GM21381 (cell line): Measurements from ENCODE around the gene DNAJC4.

Source experiments
- ATAC-seq: cut with Tn5 transposase; IDR thresholded peaks from one replicate; pipeline ENCODE4 v1.9.1; 2021; ENCODE audit warnings: mild to moderate bottlenecking, moderate library complexity; ENCODE audit not compliant: unreplicated experiment

The DNAJC4 gene

DNA sequence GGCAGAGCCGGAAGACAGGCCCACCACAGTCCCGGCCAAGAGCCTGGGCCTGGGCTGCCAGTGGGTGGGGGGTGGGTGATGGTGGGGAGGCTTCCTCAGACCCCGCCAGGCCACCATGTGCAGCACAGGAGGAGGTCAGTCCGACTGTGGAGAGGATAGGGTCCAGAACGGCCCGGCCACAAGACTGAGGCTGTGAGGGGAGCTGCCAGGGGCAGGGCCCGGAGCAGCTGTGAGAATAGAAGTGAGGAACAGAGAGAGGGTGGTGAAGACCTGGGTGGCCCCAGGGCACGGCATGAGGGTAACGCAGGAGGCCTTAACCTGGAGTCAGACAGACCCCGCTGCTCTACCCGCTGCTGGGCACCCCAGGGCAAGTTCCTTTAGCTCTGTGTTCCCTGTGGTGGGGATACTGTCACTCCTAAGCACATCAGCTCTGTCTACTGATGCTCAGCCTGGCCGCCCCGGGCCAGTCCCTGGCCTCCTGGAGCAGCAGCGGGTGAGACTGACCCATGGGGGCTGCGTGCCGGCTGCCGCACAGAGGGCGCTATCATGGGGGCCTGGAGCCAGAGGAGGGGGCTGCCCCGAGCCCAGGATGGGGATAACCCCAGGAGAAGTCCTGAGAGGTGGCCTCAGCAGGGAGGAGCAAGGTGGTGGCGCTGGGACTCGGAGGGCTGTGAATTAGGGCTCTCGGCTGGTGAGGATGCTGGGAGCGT lies 22.1 kb upstream of the DNAJC4 start:
- no peak for ATAC-seq

DNA sequence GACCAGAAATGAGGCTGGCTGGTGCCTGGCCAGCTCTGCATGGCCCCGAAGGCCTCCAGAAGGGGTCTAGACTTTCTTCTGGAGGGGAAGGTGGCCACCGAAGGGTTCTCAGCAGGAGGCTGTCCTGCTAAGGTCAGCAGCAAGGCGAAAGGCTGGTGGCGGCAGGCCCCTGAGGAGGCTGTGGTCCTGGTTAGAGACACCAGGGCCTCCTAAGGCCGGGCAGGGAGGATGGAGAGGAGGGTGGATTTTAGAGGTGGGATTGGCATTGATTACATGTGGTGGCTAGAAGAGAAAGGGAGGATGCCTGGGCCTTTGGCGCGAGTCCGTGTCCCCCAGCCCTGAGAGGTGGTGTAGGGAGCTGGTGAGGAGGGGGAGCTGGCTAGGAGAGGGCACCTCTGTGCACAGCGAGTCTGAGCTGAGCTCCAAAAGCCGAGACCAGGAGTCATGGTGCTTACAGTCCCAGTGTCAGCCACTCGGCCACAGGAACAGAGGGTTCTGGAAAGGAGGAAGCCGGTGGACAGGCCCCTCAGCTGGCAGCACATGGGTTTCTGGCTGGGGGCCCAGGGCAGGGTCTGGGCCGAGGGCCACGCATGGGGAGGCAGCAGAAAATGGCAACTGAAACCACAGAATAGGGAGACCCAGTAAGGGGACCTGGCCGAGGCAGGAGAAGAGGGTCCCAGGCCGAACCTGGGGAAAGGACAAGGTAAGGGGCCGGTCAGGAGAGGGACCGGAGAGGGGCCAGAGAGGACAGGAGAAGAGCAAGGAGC lies 21.4 kb upstream of the DNAJC4 start:
- ATAC-seq, result no peak

DNA sequence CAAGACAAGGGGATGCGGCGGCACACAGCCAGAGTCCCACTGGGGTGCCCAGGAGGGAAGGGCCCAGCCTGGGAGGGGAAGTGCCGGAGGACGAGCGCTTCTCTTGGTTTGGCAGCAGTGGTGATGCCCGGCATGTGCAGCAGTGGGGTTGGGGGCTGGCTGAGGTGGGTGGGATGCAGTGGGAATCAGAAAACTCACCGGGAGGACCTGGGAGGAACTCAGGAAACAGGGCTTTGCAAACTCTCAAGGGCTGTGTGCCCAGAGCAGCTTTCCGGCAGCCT lies 20.8 kb upstream of the DNAJC4 start:
- ATAC-seq, result no peak

DNA sequence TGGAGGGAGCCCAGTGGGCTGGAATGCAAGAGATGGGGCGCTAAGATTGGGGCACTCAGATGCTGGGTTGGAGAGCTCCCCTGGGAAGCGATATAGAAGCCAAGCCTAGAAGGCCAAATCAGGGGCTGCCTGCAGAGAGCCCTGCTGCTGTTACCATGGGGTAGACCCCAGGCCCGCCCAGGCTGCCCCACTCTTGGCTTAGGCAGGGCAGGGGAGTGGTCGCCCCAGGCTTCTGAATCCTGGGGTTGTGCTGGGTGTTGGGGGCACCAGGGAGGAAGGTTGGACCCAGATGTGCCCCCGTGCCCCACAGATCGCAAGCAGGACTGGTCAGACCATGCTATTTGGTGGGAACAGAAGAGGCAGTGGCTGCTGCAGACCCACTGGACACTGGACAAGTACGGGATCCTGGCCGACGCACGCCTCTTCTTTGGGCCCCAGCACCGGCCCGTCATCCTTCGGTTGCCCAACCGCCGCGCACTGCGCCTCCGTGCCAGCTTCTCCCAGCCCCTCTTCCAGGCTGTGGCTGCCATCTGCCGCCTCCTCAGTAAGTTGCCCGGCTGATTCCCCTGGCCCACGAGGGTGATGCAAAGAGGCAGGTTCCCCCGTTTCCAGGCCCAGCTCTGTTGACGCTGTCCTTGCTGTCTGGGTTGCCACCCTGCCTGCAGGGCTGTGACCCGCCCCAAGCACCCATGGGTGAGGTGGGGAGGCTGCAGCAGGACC lies 19.9 kb upstream of the DNAJC4 start:
- ATAC-seq, result no peak

DNA sequence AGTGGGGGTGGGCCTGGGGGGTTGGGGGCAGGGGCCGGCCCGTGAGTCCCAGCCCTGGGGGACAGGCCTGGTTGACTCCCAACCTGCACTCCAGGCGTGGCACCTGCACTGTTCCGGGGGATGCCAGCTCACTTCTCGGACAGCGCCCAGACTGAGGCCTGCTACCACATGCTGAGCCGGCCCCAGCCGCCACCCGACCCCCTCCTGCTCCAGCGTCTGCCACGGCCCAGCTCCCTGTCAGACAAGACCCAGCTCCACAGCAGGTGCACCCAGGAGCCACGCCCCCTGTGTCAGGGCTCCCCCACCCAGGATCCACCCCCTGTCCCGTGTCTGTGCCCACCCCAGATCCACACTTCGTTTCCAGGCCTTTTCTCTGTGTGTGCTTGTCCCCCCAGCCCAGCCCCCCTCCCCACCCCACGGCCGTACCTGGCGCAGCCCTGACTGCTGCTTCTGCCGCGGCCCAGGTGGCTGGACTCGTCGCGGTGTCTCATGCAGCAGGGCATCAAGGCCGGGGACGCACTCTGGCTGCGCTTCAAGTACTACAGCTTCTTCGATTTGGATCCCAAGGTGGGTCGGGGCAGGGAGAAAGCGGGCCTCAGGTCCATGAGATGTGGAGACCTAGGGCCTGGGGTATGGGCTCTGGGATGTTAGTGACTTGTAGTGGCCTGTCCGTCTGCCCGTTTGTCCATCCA lies 19.0 kb upstream of the DNAJC4 start:
- no peak for ATAC-seq

DNA sequence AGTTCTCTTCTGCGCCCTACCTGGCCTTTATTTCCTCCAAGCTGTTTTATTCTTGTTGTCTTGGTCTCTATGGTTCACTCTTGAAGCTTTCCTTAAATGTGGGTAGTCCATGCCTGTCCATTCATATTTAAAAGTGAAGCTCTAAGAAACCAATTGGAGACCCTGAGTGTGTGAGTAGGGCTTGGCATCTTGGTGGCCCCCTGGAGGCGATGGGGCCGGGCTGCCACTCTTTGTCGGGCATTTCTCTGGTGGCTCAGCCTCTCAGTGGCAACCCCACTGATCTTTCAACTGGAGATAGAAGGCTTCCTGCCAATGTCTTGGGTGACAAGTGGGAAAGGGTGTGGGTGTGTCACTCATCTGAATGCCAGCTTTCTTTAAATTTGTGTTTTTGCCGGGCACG lies 13.5 kb upstream of the DNAJC4 start:
- ATAC-seq, result no peak

DNA sequence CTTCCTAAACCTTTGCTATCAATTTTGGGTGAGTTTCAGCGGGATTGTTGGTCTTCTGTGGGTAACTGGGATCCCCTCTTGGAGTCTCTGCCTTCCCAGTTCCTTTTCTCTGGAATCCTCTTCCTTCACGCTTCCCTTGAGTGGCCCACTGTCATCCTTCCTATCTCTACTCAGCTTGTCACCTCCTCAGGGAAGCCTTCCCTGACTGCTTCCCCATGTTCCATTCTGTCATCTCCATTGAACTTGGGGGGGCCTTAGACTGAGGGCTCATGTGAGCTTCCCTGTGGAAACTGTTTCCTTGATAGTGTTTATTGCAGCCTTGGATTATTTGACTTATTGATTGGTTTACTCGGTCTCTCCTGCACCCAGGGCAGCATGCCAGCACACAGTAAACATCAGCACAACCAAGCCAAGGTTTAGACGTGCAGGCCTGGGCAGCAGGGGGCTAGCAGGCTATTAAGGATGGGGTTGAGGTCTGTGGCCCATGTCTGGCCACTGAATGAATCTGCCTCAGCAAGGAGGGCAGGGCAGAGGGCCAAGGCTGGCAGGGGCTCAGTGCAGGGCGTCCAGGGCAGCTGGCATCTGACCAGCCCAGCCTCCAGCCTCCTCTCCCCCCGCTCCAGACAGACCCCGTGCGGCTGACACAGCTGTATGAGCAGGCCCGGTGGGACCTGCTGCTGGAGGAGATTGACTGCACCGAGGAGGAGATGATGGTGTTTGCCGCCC lies 11.6 kb upstream of the DNAJC4 start:
- ATAC-seq, result no peak

DNA sequence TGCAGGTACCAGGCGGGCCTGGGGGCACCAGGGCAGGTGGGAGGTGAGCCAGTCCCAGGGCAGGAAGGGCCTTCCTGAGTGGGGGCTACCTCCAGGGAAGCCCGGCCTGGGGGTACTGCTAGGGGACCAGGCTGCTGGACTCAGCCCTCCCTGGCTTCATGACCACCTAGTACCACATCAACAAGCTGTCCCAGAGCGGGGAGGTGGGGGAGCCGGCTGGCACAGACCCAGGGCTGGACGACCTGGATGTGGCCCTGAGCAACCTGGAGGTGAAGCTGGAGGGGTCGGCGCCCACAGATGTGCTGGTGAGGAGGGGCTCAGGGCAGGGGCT lies 11.0 kb upstream of the DNAJC4 start:
- no peak for ATAC-seq

DNA sequence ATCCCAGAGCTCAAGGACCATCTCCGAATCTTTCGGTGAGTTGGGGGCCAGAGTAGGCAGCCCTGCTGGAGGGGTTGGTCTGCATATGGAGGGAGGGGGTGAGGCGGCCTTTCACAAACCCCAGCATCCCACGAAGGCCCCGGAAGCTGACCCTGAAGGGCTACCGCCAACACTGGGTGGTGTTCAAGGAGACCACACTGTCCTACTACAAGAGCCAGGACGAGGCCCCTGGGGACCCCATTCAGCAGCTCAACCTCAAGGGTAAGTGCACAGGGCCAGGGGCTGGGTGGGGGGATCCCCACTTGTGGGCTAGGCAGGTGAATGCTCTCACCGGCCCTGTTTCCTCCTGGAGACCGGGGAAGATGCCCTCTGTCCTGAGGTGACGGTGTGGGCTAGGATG lies 10.6 kb upstream of the DNAJC4 start:
- no peak for ATAC-seq

DNA sequence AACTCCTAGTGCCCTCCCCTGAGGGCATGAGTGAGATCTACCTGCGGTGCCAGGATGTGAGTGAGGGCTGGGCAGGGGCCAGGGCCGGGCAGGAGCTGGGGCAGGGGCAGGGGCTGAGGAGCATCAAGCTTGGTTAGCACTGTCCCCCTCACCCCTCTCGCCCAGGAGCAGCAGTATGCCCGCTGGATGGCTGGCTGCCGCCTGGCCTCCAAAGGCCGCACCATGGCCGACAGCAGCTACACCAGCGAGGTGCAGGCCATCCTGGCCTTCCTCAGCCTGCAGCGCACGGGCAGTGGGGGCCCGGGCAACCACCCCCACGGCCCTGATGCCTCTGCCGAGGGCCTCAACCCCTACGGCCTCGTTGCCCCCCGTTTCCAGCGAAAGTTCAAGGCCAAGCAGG lies 10.1 kb upstream of the DNAJC4 start:
- no peak for ATAC-seq

DNA sequence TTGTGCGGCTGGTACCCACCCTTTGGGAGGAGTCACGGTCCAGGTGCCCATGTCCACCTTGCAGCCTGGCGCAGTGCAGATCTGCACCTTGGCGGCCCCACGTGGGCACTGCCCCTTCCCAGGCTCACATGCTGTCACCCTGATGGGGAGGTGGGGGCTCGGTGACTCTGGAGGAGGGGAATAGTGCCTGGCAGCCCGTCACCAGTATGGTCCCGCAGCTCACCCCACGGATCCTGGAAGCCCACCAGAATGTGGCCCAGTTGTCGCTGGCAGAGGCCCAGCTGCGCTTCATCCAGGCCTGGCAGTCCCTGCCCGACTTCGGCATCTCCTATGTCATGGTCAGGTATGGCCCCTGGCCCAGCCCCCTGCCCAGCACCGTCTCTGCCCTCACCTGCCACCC lies 9.6 kb upstream of the DNAJC4 start:
- no peak for ATAC-seq

DNA sequence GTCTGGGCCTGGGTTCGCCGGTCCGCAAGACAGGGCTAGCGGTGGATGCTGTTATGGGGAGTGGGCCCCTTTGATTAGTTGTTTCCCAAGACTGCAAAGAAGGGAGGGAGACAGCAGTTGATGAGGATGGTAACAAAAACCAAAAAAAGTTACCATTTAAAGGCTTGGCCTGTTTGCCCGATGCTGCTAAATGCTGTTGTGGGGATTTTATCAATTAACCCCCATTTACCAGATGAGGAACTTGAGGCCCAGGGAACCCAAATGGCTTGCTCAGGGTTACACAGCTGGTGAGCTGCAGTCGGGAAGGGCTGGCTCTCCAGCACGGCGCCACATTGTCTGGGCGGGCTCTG lies 7.7 kb upstream of the DNAJC4 start:
- no peak for ATAC-seq

DNA sequence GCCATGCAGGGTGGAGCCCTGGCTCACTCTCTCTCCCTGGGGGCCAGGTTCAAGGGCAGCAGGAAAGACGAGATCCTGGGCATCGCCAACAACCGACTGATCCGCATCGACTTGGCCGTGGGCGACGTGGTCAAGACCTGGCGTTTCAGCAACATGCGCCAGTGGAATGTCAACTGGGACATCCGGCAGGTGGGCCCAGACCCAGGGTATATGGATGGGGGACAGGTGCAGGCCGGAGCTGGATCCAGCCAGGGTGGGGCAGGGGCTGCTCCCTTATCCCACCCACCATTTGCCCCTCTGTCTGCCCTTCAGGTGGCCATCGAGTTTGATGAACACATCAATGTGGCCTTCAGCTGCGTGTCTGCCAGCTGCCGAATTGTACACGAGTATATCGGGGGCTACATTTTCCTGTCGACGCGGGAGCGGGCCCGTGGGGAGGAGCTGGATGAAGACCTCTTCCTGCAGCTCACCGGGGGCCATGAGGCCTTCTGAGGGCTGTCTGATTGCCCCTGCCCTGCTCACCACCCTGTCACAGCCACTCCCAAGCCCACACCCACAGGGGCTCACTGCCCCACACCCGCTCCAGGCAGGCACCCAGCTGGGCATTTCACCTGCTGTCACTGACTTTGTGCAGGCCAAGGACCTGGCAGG lies 7.2 kb upstream of the DNAJC4 start:
- ATAC-seq, result no peak

DNA sequence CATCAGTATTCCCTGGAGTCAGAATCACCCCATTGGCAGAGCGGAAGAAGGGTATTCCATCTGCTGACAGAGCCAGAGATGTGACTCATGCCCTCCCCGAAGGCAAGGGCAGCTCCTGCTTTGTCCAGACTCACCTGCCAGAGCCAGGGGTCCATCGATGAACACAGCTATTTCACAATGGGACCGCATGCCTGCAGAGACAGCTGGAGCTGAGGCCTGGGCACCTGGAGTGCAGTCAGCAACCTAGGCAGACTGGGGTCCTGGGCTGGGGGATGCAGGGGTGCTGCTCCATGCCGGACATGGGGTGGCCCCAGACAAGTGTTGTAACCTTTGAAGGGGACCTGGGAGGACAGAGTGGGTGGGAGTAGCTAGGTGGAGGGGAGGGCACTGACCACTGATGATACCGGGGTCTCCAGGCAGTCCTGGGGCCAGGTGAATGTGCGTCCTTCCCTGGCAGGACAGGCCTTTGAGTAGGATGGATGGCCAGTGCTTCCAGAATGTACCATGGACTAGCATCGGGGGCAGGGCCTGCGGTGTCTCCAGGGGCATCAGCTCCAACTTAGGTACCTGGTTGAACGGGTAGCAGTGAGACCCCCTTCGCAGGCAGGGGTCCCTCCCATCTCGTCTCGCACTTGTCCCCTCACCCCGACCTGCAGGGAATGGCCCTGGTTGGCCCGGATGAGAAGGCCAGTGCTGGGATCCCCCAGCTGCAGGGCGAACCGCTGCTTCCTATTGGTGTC lies 6.0 kb upstream of the DNAJC4 start:
- ATAC-seq, result no peak

DNA sequence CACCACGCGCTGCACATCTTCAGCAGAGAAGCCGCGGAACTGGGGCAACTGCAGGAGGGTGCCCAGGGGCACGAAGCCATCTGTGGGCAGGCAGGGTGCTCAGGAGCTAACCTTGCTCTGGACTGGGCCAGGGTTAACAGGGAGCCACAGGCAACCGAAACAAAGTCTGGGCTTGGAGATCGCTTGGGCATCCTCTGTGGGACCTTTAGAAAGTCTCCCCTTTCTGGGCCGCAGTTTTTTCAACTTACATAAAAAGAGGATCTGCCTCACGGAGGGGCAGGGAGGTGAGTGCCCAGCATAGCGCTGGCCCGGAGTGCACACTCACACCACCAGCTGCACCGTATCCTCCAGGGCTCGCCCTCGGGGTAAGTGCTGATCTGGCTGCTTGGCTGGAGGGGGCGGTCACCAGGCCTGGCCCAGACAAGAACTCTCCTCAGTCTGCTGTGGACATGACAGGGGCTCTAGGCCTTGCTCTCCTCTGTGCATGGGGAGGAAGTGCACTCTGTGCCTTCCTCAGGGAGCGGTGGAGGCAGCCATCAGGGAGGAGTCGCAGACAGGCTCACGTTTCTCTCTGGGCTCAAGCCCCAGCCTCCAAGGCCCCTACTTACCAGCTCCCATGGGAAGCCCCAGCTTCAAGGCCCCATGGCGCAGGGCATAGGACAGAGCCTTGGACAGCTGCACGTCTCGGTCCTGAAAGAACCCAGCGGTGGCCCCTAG lies 5.3 kb upstream of the DNAJC4 start:
- no peak for ATAC-seq

DNA sequence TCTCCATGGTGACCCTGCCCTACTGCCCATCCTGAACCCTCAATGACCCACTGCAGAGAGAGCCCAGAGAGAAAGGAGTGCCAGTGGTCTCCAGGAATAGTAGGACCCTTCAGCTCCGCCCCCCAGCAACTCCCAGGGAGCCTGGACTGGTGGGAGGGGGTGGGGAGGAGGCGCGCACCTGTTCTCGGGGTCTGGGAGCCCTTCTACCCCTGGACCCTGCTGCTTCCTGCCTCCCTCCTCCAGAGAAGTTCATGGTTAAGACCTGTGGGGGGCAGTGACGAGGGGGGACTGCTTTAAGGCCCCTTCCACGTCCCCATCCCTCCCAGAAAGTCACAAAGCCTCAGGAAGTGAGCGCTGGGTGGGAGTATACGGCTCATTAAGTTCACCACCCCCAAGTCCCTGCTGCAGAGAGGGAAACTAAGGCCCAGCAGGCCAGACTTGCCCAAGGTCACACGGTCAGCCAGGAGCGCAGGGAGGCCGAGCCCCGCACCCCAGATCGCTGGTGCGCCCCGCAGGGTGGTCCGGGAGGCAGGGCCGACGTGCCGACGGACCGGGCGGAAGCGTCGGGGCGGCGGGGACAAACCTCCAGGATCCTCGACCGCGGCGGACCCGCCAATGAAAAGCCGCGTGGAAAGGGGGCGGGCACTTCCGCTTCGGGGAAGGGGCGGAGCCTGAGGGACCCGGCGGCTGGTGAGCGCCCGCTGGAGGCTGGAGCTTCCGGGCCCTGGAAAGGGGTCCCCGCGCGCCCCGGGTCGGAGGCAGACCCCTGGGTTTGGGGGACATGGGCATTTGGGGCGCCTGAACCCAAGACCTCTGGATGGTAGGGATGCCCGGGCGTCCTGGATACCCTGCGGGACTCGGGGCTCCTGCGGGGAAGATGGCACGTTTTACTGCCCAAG lies 4.5 kb upstream of the DNAJC4 start, which contains the start of the genes NUDT22 and TRPT1:
NUDT22 (plus strand) TSS at position 667 of the 899 bp plus-strand sequence. CDS start 379 bp downstream, outside the sequence.
TRPT1 (minus strand) TSS at position 579 of the 899 bp plus-strand sequence; CDS start at position 253, 326 bp downstream.
- ATAC-seq, result peak; percentile 54

DNA sequence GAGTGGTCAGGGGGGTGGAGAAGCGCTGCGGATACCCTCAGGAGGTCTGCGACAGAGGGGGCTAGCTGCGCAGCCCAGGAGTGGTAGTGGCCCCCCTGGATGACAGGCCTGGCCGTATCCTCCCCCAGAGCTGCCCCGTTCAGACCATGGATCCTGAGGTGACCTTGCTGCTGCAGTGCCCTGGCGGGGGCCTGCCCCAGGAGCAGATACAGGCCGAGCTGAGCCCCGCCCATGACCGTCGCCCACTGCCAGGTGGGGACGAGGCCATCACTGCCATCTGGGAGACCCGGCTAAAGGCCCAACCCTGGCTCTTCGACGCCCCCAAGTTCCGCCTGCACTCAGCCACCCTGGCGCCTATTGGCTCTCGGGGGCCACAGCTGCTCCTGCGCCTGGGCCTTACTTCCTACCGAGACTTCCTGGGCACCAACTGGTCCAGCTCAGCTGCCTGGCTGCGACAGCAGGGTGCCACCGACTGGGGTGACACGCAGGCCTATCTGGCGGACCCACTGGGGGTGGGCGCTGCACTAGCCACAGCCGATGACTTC lies 3.8 kb upstream of the DNAJC4 start:
- ATAC-seq, result peak; percentile 24
